HepG2 (cell line): ENCODE data around the gene CIAO2A.

Source experiments
- BHLHE40 ChIP-seq: IDR thresholded peaks from 2 replicates; pipeline ENCODE4 v1.6.1; 2011; ENCODE audit warnings: low read length, improper control_type of control experiment
- ESRRA ChIP-seq: sonication (generic); formaldehyde crosslinking; IDR thresholded peaks from 2 replicates; pipeline ENCODE4 v1.5.1; 2020; ENCODE audit warnings: mild to moderate bottlenecking, low read depth, missing genetic modification reagents
- MEF2D ChIP-seq: sonication (generic); formaldehyde crosslinking; IDR thresholded peaks from 2 replicates; pipeline ENCODE4 v1.5.1; 2020; ENCODE audit warnings: mild to moderate bottlenecking, missing genetic modification reagents
- POLR2AphosphoS5 ChIP-seq: IDR thresholded peaks from 2 replicates; pipeline ENCODE4 v1.6.1; 2012; ENCODE audit warnings: low read depth, low read length
- TAF1 ChIP-seq: sonication (generic); formaldehyde crosslinking; IDR thresholded peaks from 2 replicates; pipeline ENCODE4 v1.4.0; 2020; ENCODE audit warnings: missing genetic modification reagents
- ZNF441 ChIP-seq: sonication (generic); formaldehyde crosslinking; IDR thresholded peaks from 2 replicates; pipeline ENCODE4 v1.7.0; 2021; ENCODE audit warnings: missing genetic modification reagents, borderline replicate concordance
- TF ChIP-seq, protein P1 (sequence below): sonication (generic); formaldehyde crosslinking; IDR thresholded peaks from 2 replicates; pipeline ENCODE4 v1.5.0; 2020; ENCODE audit warnings: mild to moderate bottlenecking, missing genetic modification reagents
- TF ChIP-seq, protein P2 (sequence below): sonication (generic); formaldehyde crosslinking; IDR thresholded peaks from 2 replicates; pipeline ENCODE4 v1.4.0; 2020; ENCODE audit warnings: missing genetic modification reagents, mild to moderate bottlenecking, borderline replicate concordance
- TF ChIP-seq, protein P3 (sequence below): sonication (generic); formaldehyde crosslinking; IDR thresholded peaks from one replicate; pipeline ENCODE4 v1.5.1; 2020; ENCODE audit warnings: mild to moderate bottlenecking, missing genetic modification reagents; ENCODE audit errors: not compliant biosample characterization

DNA sequence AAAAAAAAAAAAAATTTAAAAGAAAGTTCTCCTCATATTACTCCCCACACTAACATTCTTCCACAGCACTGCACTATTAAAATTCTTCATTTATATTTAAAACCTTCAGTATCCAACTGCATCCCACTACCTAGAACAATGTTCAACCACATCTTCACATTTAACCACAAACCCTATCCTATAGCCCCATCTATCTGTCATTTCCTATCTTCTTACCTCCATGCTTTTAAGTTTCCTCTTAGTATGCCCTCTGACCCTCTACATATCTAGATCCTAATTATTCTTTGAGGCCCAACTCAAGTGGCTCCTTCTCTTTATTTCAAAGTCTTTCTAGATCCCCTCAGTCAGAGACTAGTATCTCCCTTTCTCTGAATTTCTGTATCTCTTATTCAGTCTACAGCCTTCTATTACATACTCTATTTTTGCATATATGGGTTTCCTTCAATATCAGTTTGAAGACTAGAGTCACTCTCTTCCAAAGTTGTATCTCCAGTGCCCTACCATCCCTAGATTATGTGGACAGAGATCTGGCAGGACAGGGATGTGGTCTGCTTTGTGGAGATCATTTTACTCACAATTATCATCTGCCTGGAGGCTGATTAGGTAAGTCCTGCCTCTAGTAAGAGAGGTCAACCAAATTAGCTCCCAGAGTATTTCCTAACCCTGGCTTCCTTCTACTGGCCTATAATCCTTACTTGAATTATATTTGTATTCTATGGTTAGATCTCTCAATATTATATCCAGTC lies 1.4 kb downstream of the CIAO2A start:
- TF ChIP-seq ZNF441 (CRISPR knock-in tag) (no peak), ESRRA (no peak), POLR2AphosphoS5 (no peak), TAF1 (no peak), BHLHE40 (no peak), MEF2D (no peak)
- TF ChIP-seq, protein P1, sequence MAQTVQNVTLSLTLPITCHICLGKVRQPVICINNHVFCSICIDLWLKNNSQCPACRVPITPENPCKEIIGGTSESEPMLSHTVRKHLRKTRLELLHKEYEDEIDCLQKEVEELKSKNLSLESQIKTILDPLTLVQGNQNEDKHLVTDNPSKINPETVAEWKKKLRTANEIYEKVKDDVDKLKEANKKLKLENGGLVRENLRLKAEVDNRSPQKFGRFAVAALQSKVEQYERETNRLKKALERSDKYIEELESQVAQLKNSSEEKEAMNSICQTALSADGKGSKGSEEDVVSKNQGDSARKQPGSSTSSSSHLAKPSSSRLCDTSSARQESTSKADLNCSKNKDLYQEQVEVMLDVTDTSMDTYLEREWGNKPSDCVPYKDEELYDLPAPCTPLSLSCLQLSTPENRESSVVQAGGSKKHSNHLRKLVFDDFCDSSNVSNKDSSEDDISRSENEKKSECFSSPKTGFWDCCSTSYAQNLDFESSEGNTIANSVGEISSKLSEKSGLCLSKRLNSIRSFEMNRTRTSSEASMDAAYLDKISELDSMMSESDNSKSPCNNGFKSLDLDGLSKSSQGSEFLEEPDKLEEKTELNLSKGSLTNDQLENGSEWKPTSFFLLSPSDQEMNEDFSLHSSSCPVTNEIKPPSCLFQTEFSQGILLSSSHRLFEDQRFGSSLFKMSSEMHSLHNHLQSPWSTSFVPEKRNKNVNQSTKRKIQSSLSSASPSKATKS (CRISPR knock-in tag), result no peak
- TF ChIP-seq, protein P2, sequence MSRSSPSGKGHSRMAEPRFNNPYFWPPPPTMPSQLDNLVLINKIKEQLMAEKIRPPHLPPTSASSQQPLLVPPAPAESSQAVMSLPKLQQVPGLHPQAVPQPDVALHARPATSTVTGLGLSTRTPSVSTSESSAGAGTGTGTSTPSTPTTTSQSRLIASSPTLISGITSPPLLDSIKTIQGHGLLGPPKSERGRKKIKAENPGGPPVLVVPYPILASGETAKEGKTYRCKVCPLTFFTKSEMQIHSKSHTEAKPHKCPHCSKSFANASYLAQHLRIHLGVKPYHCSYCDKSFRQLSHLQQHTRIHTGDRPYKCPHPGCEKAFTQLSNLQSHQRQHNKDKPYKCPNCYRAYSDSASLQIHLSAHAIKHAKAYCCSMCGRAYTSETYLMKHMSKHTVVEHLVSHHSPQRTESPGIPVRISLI (CRISPR knock-in tag), result no peak
- TF ChIP-seq, protein P3, sequence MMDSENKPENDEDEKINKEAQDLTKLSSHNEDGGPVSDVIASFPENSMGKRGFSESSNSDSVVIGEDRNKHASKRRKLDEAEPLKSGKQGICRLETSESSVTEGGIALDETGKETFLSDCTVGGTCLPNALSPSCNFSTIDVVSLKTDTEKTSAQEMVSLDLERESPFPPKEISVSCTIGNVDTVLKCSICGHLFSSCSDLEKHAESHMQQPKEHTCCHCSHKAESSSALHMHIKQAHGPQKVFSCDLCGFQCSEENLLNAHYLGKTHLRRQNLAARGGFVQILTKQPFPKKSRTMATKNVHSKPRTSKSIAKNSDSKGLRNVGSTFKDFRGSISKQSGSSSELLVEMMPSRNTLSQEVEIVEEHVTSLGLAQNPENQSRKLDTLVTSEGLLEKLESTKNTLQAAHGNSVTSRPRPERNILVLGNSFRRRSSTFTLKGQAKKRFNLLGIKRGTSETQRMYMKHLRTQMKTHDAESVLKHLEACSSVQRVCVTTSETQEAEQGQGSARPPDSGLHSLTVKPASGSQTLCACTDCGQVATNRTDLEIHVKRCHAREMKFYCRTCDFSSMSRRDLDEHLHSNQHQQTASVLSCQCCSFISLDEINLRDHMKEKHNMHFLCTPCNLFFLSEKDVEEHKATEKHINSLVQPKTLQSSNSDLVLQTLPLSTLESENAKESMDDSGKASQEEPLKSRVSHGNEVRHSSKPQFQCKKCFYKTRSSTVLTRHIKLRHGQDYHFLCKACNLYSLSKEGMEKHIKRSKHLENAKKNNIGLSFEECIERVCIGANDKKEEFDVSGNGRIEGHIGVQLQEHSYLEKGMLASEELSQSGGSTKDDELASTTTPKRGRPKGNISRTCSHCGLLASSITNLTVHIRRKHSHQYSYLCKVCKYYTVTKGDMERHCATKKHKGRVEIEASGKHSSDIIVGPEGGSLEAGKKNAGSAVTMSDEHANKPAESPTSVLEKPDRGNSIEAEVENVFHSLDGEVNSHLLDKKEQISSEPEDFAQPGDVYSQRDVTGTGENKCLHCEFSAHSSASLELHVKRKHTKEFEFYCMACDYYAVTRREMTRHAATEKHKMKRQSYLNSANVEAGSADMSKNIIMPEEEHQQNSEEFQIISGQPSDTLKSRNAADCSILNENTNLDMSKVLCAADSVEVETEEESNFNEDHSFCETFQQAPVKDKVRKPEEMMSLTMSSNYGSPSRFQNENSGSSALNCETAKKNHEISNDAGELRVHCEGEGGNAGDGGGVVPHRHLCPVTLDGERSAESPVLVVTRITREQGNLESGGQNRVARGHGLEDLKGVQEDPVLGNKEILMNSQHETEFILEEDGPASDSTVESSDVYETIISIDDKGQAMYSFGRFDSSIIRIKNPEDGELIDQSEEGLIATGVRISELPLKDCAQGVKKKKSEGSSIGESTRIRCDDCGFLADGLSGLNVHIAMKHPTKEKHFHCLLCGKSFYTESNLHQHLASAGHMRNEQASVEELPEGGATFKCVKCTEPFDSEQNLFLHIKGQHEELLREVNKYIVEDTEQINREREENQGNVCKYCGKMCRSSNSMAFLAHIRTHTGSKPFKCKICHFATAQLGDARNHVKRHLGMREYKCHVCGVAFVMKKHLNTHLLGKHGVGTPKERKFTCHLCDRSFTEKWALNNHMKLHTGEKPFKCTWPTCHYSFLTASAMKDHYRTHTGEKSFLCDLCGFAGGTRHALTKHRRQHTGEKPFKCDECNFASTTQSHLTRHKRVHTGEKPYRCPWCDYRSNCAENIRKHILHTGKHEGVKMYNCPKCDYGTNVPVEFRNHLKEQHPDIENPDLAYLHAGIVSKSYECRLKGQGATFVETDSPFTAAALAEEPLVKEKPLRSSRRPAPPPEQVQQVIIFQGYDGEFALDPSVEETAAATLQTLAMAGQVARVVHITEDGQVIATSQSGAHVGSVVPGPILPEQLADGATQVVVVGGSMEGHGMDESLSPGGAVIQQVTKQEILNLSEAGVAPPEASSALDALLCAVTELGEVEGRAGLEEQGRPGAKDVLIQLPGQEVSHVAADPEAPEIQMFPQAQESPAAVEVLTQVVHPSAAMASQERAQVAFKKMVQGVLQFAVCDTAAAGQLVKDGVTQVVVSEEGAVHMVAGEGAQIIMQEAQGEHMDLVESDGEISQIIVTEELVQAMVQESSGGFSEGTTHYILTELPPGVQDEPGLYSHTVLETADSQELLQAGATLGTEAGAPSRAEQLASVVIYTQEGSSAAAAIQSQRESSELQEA (CRISPR knock-in tag), result no peak
